ENCODE results near the gene ARHGAP15. TPM values are rescaled to one million over a fixed set of nuclear protein-coding genes. Genes with fewer than 3 reads are reported as not detected.

Gene ARHGAP15
- total RNA-seq, 1 experiment from 2014 or later: 82.8 TPM

GRCh38 chr2:143582046-143582747, 453.0 kb downstream of the ARHGAP15 start:
- no peak overlapping the region for H3K27ac ChIP-seq (ENCODE audit: low read length)
- no peak overlapping the region for H3K9ac ChIP-seq (ENCODE audit: low read length)
- H3K4me2 ChIP-seq (ENCODE audit: low read depth, low read length, poor library complexity, severe bottlenecking): no peak overlapping the region
- H3K9me3 ChIP-seq (ENCODE audit: low read length): no peaks in the 10 kb centered on the region
- no peak for DNase-seq
- no peak overlapping the region for H3K4me3 ChIP-seq (ENCODE audit: low read length)
- no peaks in the 10 kb centered on the region for H3K27me3 ChIP-seq (ENCODE audit: low read length)
- H3K9me2 ChIP-seq (replicated peaks; ENCODE audit: insufficient read depth, low read length): no peaks in the 10 kb centered on the region
- no peak overlapping the region for H2AFZ ChIP-seq (ENCODE audit: low read length)
- no peaks in the 10 kb centered on the region for H4K20me1 ChIP-seq (ENCODE audit: insufficient read depth, low read depth, low read length)
- H3K79me2 ChIP-seq (ENCODE audit: low read length): no peaks in the 10 kb centered on the region
- no peaks in the 10 kb centered on the region for H3K36me3 ChIP-seq (ENCODE audit: insufficient read depth, low read length)
- H3K4me1 ChIP-seq (ENCODE audit: low read length): no peaks in the 10 kb centered on the region

GRCh38 chr2:143584936-143585335, 455.7 kb downstream of the ARHGAP15 start:
- no peaks in the 10 kb centered on the region for H3K27me3 ChIP-seq (ENCODE audit: low read length)
- no peaks in the 10 kb centered on the region for H3K36me3 ChIP-seq (ENCODE audit: insufficient read depth, low read length)
- H3K79me2 ChIP-seq (ENCODE audit: low read length): no peaks in the 10 kb centered on the region
- H3K4me3 ChIP-seq (ENCODE audit: low read length): no peak overlapping the region
- DNase-seq: no peak
- H3K4me1 ChIP-seq (ENCODE audit: low read length): no peaks in the 10 kb centered on the region
- no peaks in the 10 kb centered on the region for H4K20me1 ChIP-seq (ENCODE audit: insufficient read depth, low read depth, low read length)
- no peaks in the 10 kb centered on the region for H3K9me2 ChIP-seq (replicated peaks; ENCODE audit: insufficient read depth, low read length)
- H3K4me2 ChIP-seq (ENCODE audit: low read depth, low read length, poor library complexity, severe bottlenecking): no peak overlapping the region
- H3K27ac ChIP-seq (ENCODE audit: low read length): no peak overlapping the region
- H3K9me3 ChIP-seq (ENCODE audit: low read length): no peaks in the 10 kb centered on the region
- no peak overlapping the region for H3K9ac ChIP-seq (ENCODE audit: low read length)
- H2AFZ ChIP-seq (ENCODE audit: low read length): no peak overlapping the region

DNA sequence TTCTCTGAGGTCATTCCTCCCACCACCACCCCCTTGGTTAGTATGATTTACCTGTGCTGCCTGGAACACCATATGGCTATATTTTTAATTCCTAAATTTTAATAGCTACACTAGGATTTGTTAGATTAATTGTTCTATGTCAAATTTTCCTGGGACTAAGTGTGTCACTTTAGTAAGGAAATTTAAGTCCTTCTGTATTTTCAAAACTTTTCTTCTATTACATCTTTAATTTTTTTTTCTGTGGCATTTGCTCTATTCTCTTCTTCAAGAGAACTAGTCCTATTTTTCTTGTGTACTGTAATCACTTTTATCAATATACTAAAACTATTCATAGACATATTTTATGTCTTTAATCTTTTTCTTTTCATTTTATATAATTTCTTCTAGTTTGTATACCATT, 456.9 kb downstream of the ARHGAP15 start:
- no peak overlapping the region for H3K4me2 ChIP-seq (ENCODE audit: low read depth, low read length, poor library complexity, severe bottlenecking)
- no peak overlapping the region for H3K27ac ChIP-seq (ENCODE audit: low read length)
- no peaks in the 10 kb centered on the region for H3K9me3 ChIP-seq (ENCODE audit: low read length)
- no peak overlapping the region for H3K4me3 ChIP-seq (ENCODE audit: low read length)
- H3K36me3 ChIP-seq (ENCODE audit: insufficient read depth, low read length): no peaks in the 10 kb centered on the region
- H3K9ac ChIP-seq (ENCODE audit: low read length): no peak overlapping the region
- no peaks in the 10 kb centered on the region for H4K20me1 ChIP-seq (ENCODE audit: insufficient read depth, low read depth, low read length)
- H3K4me1 ChIP-seq (ENCODE audit: low read length): no peaks in the 10 kb centered on the region
- H3K79me2 ChIP-seq (ENCODE audit: low read length): no peaks in the 10 kb centered on the region
- DNase-seq: no peak
- no peaks in the 10 kb centered on the region for H3K27me3 ChIP-seq (ENCODE audit: low read length)
- H3K9me2 ChIP-seq (replicated peaks; ENCODE audit: insufficient read depth, low read length): no peaks in the 10 kb centered on the region
- H2AFZ ChIP-seq (ENCODE audit: low read length): no peak overlapping the region

DNA sequence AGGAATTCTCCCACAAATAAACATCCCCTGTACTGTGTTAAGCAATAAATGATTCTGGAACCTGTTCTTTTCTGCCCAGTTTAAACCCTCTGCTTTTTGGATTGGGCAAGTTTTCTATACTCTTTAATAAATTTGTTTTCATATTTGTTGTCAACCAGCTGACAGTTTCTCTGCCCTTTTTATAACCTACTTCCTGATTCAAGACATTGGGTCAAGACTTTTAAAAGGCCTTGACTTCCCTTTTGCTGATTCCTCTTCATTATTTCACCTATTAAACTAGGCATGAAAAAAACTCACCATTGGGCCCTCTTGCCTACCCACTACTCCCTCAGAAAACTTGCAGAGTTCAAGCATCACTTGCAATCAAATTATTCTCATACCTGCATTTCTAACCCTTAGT, 459.5 kb downstream of the ARHGAP15 start:
- Histone ChIP-seq H3K9ac (ENCODE audit: low read length) (no peak overlapping the region), H3K27me3 (ENCODE audit: low read length) (no peaks in the 10 kb centered on the region), H3K36me3 (ENCODE audit: insufficient read depth, low read length) (no peaks in the 10 kb centered on the region), H3K9me2 (replicated peaks; ENCODE audit: insufficient read depth, low read length) (no peaks in the 10 kb centered on the region), H3K4me2 (ENCODE audit: low read depth, low read length, poor library complexity, severe bottlenecking) (no peak overlapping the region), H3K4me3 (ENCODE audit: low read length) (no peak overlapping the region), H3K9me3 (ENCODE audit: low read length) (no peaks in the 10 kb centered on the region), H2AFZ (ENCODE audit: low read length) (no peak overlapping the region), H4K20me1 (ENCODE audit: insufficient read depth, low read depth, low read length) (no peaks in the 10 kb centered on the region), H3K79me2 (ENCODE audit: low read length) (no peaks in the 10 kb centered on the region), H3K27ac (ENCODE audit: low read length) (no peak overlapping the region), H3K4me1 (ENCODE audit: low read length) (no peaks in the 10 kb centered on the region)
- DNase-seq: no peak

DNA sequence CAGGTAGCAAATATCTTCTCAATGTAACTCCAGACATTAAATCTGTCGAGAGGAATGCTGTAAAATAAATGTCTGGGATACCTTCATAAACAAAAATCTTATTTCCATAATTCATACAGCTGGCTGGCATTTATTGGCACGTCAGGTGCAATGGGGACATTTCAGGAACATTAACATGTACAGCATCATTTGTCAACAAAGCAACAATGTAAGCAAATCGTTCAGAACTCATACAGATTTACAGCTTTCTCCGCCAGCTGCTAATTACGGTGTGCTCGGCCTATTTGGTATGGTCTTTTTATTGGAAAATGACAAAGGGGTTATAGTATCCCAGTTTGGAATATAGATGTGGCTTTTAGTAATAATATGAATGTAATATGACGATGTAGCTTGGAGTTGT, 464.9 kb downstream of the ARHGAP15 start:
- H3K9me3 ChIP-seq (ENCODE audit: low read length): no peaks in the 10 kb centered on the region
- no peak overlapping the region for H2AFZ ChIP-seq (ENCODE audit: low read length)
- H3K9me2 ChIP-seq (replicated peaks; ENCODE audit: insufficient read depth, low read length): no peaks in the 10 kb centered on the region
- H3K4me3 ChIP-seq (ENCODE audit: low read length): no peak overlapping the region
- no peaks in the 10 kb centered on the region for H3K36me3 ChIP-seq (ENCODE audit: insufficient read depth, low read length)
- DNase-seq: no peak
- H3K9ac ChIP-seq (ENCODE audit: low read length): no peak overlapping the region
- H3K4me2 ChIP-seq (ENCODE audit: low read depth, low read length, poor library complexity, severe bottlenecking): no peak overlapping the region
- H3K27ac ChIP-seq (ENCODE audit: low read length): no peak overlapping the region
- no peaks in the 10 kb centered on the region for H3K79me2 ChIP-seq (ENCODE audit: low read length)
- no peaks in the 10 kb centered on the region for H4K20me1 ChIP-seq (ENCODE audit: insufficient read depth, low read depth, low read length)
- no peaks in the 10 kb centered on the region for H3K4me1 ChIP-seq (ENCODE audit: low read length)
- H3K27me3 ChIP-seq (ENCODE audit: low read length): no peaks in the 10 kb centered on the region

DNA sequence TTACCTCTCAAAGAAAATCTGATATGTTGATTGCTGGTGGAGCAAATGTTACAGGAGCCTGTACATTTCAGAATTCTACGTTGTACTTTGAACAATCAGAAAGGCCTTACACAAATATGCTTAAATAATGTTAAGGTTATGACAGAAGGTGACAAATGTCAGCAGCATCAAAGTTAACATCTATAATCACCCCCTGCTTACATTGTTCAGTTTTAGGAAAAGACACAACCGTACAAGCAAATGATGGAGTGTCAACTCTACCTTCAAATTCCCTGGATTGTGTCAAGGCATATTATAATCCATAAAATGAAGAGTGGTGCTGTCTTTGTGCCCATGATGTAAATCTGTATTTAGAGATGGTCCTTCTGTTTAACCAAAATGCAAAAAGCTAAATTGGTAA, 465.5 kb downstream of the ARHGAP15 start:
- H3K36me3 ChIP-seq (ENCODE audit: insufficient read depth, low read length): no peaks in the 10 kb centered on the region
- no peak overlapping the region for H3K4me2 ChIP-seq (ENCODE audit: low read depth, low read length, poor library complexity, severe bottlenecking)
- no peak overlapping the region for H3K9ac ChIP-seq (ENCODE audit: low read length)
- H3K9me2 ChIP-seq (replicated peaks; ENCODE audit: insufficient read depth, low read length): no peaks in the 10 kb centered on the region
- H3K27me3 ChIP-seq (ENCODE audit: low read length): no peaks in the 10 kb centered on the region
- H2AFZ ChIP-seq (ENCODE audit: low read length): no peak overlapping the region
- H3K4me1 ChIP-seq (ENCODE audit: low read length): no peaks in the 10 kb centered on the region
- DNase-seq: no peak
- no peaks in the 10 kb centered on the region for H3K79me2 ChIP-seq (ENCODE audit: low read length)
- no peak overlapping the region for H3K4me3 ChIP-seq (ENCODE audit: low read length)
- no peak overlapping the region for H3K27ac ChIP-seq (ENCODE audit: low read length)
- no peaks in the 10 kb centered on the region for H3K9me3 ChIP-seq (ENCODE audit: low read length)
- no peaks in the 10 kb centered on the region for H4K20me1 ChIP-seq (ENCODE audit: insufficient read depth, low read depth, low read length)

DNA sequence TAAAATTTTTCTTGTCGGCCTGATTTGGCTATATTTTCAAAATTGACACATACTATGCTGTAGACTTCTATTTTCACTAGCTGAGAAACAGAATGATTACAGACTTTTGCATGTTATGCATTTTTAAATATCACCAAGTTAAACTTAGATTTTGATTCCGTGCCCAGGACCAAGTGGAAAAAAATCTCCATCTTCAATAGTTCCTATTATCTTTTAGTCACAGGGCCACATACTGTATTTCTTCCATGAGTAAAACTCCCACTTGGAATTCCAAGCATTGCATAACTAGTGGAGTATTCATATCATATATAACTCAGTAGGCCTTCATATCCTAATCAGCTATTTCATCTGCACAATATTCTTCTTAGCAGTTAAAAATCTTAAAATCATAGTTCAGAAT, 470.9 kb downstream of the ARHGAP15 start:
- H3K27ac ChIP-seq (ENCODE audit: low read length): no peak overlapping the region
- H3K9me3 ChIP-seq (ENCODE audit: low read length): no peaks in the 10 kb centered on the region
- H4K20me1 ChIP-seq (ENCODE audit: insufficient read depth, low read depth, low read length): no peaks in the 10 kb centered on the region
- H3K27me3 ChIP-seq (ENCODE audit: low read length): no peaks in the 10 kb centered on the region
- H3K9ac ChIP-seq (ENCODE audit: low read length): no peak overlapping the region
- H3K4me2 ChIP-seq (ENCODE audit: low read depth, low read length, poor library complexity, severe bottlenecking): no peak overlapping the region
- no peak overlapping the region for H3K4me3 ChIP-seq (ENCODE audit: low read length)
- no peaks in the 10 kb centered on the region for H3K9me2 ChIP-seq (replicated peaks; ENCODE audit: insufficient read depth, low read length)
- DNase-seq: no peak
- no peaks in the 10 kb centered on the region for H3K79me2 ChIP-seq (ENCODE audit: low read length)
- H3K4me1 ChIP-seq (ENCODE audit: low read length): no peaks in the 10 kb centered on the region
- no peak overlapping the region for H2AFZ ChIP-seq (ENCODE audit: low read length)
- H3K36me3 ChIP-seq (ENCODE audit: insufficient read depth, low read length): no peaks in the 10 kb centered on the region

DNA sequence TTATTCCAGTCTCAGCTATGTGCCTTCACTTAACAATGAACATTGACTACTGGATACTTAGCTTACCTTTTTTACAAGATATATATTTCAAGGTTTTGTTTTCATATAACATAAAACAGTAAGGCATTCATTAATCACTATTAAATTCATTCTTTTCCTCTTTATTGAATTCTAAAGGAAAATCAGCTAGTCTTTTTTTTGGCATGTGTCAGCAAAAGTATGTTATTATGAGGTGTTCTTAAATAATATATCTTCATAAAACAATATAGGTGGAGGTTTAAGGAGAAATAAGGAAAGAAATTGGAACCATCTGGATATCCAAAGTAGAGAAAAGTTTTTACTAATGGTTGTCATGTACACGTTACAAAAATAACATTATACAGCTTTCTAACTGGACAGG, 472.6 kb downstream of the ARHGAP15 start:
- no peaks in the 10 kb centered on the region for H3K79me2 ChIP-seq (ENCODE audit: low read length)
- DNase-seq: no peak
- no peak overlapping the region for H3K4me3 ChIP-seq (ENCODE audit: low read length)
- no peaks in the 10 kb centered on the region for H4K20me1 ChIP-seq (ENCODE audit: insufficient read depth, low read depth, low read length)
- H3K27ac ChIP-seq (ENCODE audit: low read length): no peak overlapping the region
- no peak overlapping the region for H3K9ac ChIP-seq (ENCODE audit: low read length)
- H3K36me3 ChIP-seq (ENCODE audit: insufficient read depth, low read length): no peaks in the 10 kb centered on the region
- H3K4me2 ChIP-seq (ENCODE audit: low read depth, low read length, poor library complexity, severe bottlenecking): no peak overlapping the region
- no peaks in the 10 kb centered on the region for H3K9me3 ChIP-seq (ENCODE audit: low read length)
- no peaks in the 10 kb centered on the region for H3K4me1 ChIP-seq (ENCODE audit: low read length)
- H3K27me3 ChIP-seq (ENCODE audit: low read length): no peaks in the 10 kb centered on the region
- no peaks in the 10 kb centered on the region for H3K9me2 ChIP-seq (replicated peaks; ENCODE audit: insufficient read depth, low read length)
- H2AFZ ChIP-seq (ENCODE audit: low read length): no peak overlapping the region
